ENCODE results near the gene FLOT1. TPM values are rescaled to one million over a fixed set of nuclear protein-coding genes. Genes with fewer than 3 reads are reported as not detected.
A peak's percentile ranks its signal among the peaks of the same experiment; 100 is the strongest.
"Not testable (repeated sequence)": the region's sequence is repeated elsewhere in the genome, so short reads cannot be mapped to it uniquely, and the experiment has no call there.

The FLOT1 gene
- total RNA-seq, 1 donor from 2014 or later: 80.3 TPM

DNA sequence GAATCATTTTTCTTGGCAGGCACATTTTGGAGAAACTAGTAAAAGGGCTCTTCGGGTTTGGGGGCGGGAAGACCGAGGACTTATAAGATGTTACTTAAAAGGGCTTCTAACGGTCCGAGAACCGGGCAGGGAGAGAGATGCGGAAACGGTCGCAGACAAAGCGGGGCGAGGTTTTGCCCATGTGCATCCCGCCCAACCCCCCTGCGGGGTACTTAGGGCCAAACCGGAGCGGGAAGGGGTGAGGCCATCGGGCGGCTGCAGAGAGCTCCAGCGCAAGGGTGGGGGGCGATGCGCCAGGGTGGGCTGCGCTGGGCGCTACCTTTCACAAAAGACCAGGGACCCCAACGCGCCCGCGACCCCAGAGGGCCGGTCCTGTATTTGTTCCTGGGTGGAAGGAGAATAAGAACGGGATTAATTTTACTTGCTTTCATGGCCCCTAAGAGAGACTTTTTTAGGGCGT is 21.7 kb downstream of the FLOT1 start:
- Mint-ChIP-seq H3K4me3 (peak overlapping the region; percentile 98), H3K36me3 (peaks cover 35% of the 10 kb centered on the region), H3K4me1 (peaks cover 65% of the 10 kb centered on the region), H3K27me3 (ENCODE audit: insufficient read depth, low read depth) (peaks cover 14% of the 10 kb centered on the region), H3K9me3 (peaks cover 2% of the 10 kb centered on the region), H3K27ac (peak overlapping the region; percentile 99)
- DNase-seq (ENCODE audit: low spot score): peak; percentile 87
- Histone ChIP-seq H3K27ac (peak overlapping the region; percentile 85), H3K27me3 (no peaks in the 10 kb centered on the region), H3K4me3 (peak overlapping the region; percentile 85), H2AFZ (replicated peaks) (no peak overlapping the region), H3K9me3 (ENCODE audit: low read depth) (no peaks in the 10 kb centered on the region), H3K79me2 (ENCODE audit: low read depth) (peaks cover 85% of the 10 kb centered on the region), H3F3A (ENCODE audit: low read depth) (peaks cover 77% of the 10 kb centered on the region), H3K4me2 (peak overlapping the region; percentile 75), H3K9ac (peak overlapping the region; percentile 90), H3K4me1 (peaks cover 18% of the 10 kb centered on the region), H3K36me3 (peaks cover 4% of the 10 kb centered on the region), H4K20me1 (ENCODE audit: low read depth) (peaks cover 44% of the 10 kb centered on the region)
- no peak for TF ChIP-seq EZH2phosphoT487 (IDR thresholded peaks at IDR 0.05)
- no peak for TF ChIP-seq CTCF (IDR thresholded peaks at IDR 0.05)
- no peak for TF ChIP-seq EZH2 (IDR thresholded peaks at IDR 0.05)

- Histone ChIP-seq H3K36me3 (peaks cover 4% of the 10 kb centered on the region), H2AFZ (replicated peaks) (peak within 1 kb of the TSS; percentile 78), H3K79me2 (ENCODE audit: low read depth) (peaks cover 92% of the 10 kb centered on the region), H3K27me3 (no peaks in the 10 kb centered on the region), H3K4me3 (peak within 1 kb of the TSS; percentile 85), H3K9ac (peak within 1 kb of the TSS; percentile 90), H3F3A (ENCODE audit: low read depth) (peaks cover 70% of the 10 kb centered on the region), H3K27ac (peak within 1 kb of the TSS; percentile 85), H3K9me3 (ENCODE audit: low read depth) (no peaks in the 10 kb centered on the region), H4K20me1 (ENCODE audit: low read depth) (peaks cover 37% of the 10 kb centered on the region), H3K4me2 (peak within 1 kb of the TSS; percentile 90), H3K4me1 (peaks cover 18% of the 10 kb centered on the region)
- Mint-ChIP-seq H3K27ac (peak within 1 kb of the TSS; percentile 99), H3K27me3 (ENCODE audit: insufficient read depth, low read depth) (peaks cover 12% of the 10 kb centered on the region), H3K9me3 (peaks cover 2% of the 10 kb centered on the region), H3K36me3 (peaks cover 40% of the 10 kb centered on the region), H3K4me1 (peaks cover 65% of the 10 kb centered on the region), H3K4me3 (peak within 1 kb of the TSS; percentile 98)
- TF ChIP-seq EZH2 (IDR thresholded peaks at IDR 0.05): no peak
- TF ChIP-seq CTCF (IDR thresholded peaks at IDR 0.05): peak; percentile 22
- no peak for TF ChIP-seq EZH2phosphoT487 (IDR thresholded peaks at IDR 0.05)
- peak; percentile 99 for DNase-seq (ENCODE audit: low spot score)
Observed at GRCh38 chr6:30719791-30720737, 22.4 kb downstream of the FLOT1 start, which contains the start of gene TUBB. TUBB (plus strand) TSS chr6:30720352; CDS start chr6:30720507, 155 bp downstream.

- peaks cover 42% of the 10 kb centered on the region for H3K36me3 Mint-ChIP-seq
Observed at GRCh38 chr6:30719356-30719755, 23.1 kb downstream of the FLOT1 start.

GRCh38 chr6:30717845-30718720 is 24.4 kb downstream of the FLOT1 start:
- H2AFZ ChIP-seq (replicated peaks); H3K36me3 ChIP-seq; H3K27me3 ChIP-seq; H3K9me3 Mint-ChIP-seq; DNase-seq (ENCODE audit: low spot score); H3K9me3 ChIP-seq (ENCODE audit: low read depth): not testable (repeated sequence)
- Mint-ChIP-seq H3K27me3 (ENCODE audit: insufficient read depth, low read depth) (peaks cover 14% of the 10 kb centered on the region), H3K4me1 (peaks cover 52% of the 10 kb centered on the region), H3K27ac (peak overlapping the region; percentile 100), H3K4me3 (peak overlapping the region; percentile 98), H3K36me3 (peaks cover 40% of the 10 kb centered on the region)
- peaks cover 81% of the 10 kb centered on the region for H3K79me2 ChIP-seq (ENCODE audit: low read depth)
- H3K4me1 ChIP-seq: peaks cover 11% of the 10 kb centered on the region
- H3F3A ChIP-seq (ENCODE audit: low read depth): peaks cover 50% of the 10 kb centered on the region
- H3K27ac ChIP-seq: peak overlapping the region; percentile 85
- peak overlapping the region; percentile 77 for H3K4me3 ChIP-seq
- H3K4me2 ChIP-seq: peak overlapping the region; percentile 90
- H3K9ac ChIP-seq: peak overlapping the region; percentile 15
- peaks cover 17% of the 10 kb centered on the region for H4K20me1 ChIP-seq (ENCODE audit: low read depth)

More at GRCh38 chr6:30719356-30719755, 23.1 kb downstream of the FLOT1 start:
- H3K36me3 ChIP-seq: peaks cover 4% of the 10 kb centered on the region
- H3K4me3 ChIP-seq: peak overlapping the region; percentile 85
- H3F3A ChIP-seq (ENCODE audit: low read depth): peaks cover 63% of the 10 kb centered on the region
- H3K4me2 ChIP-seq: peak overlapping the region; percentile 90
- Mint-ChIP-seq H3K4me1 (peaks cover 63% of the 10 kb centered on the region), H3K9me3 (peaks cover 2% of the 10 kb centered on the region), H3K27ac (peak overlapping the region; percentile 99), H3K27me3 (ENCODE audit: insufficient read depth, low read depth) (peaks cover 12% of the 10 kb centered on the region), H3K4me3 (peak overlapping the region; percentile 98)
- H2AFZ ChIP-seq (replicated peaks): peak overlapping the region; percentile 78
- peaks cover 18% of the 10 kb centered on the region for H3K4me1 ChIP-seq
- no peaks in the 10 kb centered on the region for H3K9me3 ChIP-seq (ENCODE audit: low read depth)
- no peaks in the 10 kb centered on the region for H3K27me3 ChIP-seq
- DNase-seq (ENCODE audit: low spot score): peak; percentile 37
- peaks cover 30% of the 10 kb centered on the region for H4K20me1 ChIP-seq (ENCODE audit: low read depth)
- no peak overlapping the region for H3K9ac ChIP-seq
- TF ChIP-seq CTCF (IDR thresholded peaks at IDR 0.05): no peak
- no peak for TF ChIP-seq EZH2 (IDR thresholded peaks at IDR 0.05)
- no peak for TF ChIP-seq EZH2phosphoT487 (IDR thresholded peaks at IDR 0.05)
- H3K27ac ChIP-seq: peak overlapping the region; percentile 72
- H3K79me2 ChIP-seq (ENCODE audit: low read depth): peaks cover 92% of the 10 kb centered on the region
